ENCODE results near the gene SUGCT.

SUGCT gene

GRCh38 chr7:40675741-40676140, 540.9 kb downstream of the SUGCT start:
- no peak overlapping the region for H3K4me3 ChIP-seq (replicated peaks; ENCODE audit: low read depth, low read length)
- no peak for TF ChIP-seq CTCF (IDR thresholded peaks at IDR 0.05; ENCODE audit: low read depth, low read length, missing control alignments)

DNA sequence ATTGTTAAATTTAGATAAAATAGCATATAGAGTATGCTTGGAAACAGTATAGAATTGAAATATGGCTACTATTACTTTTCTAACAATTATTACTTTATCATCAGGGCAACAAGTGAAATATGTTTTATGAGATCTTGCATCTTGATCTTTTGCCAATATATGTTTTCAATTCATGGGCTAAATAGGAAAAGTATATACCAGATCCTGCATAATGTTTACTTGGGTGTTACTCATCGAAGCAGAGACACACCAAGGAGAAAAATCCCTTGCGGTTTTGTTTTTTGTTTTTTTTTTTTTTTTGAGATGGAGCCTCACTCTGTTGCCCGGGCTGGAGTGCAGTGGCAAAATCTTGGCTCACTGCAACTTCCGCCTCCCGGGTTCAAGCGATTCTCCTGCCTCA, 541.4 kb downstream of the SUGCT start:
- no peak for DNase-seq (ENCODE audit: extremely low read depth, low read depth)
- no peak for TF ChIP-seq CTCF (IDR thresholded peaks at IDR 0.05; ENCODE audit: low read depth, low read length, missing control alignments)

More at GRCh38 chr7:40675741-40676140, 540.9 kb downstream of the SUGCT start:
- no peak for DNase-seq (ENCODE audit: extremely low read depth, low read depth)

GRCh38 chr7:40680657-40681056, 545.9 kb downstream of the SUGCT start:
- no peak overlapping the region for H3K4me3 ChIP-seq (replicated peaks; ENCODE audit: low read depth, low read length)
- peak; percentile 36 for TF ChIP-seq CTCF (IDR thresholded peaks at IDR 0.05; ENCODE audit: low read depth, low read length, missing control alignments)
- DNase-seq (ENCODE audit: extremely low read depth, low read depth): no peak

More for the DNA sequence above, 541.4 kb downstream of the SUGCT start:
- H3K4me3 ChIP-seq (replicated peaks; ENCODE audit: low read depth, low read length): no peak overlapping the region

DNA sequence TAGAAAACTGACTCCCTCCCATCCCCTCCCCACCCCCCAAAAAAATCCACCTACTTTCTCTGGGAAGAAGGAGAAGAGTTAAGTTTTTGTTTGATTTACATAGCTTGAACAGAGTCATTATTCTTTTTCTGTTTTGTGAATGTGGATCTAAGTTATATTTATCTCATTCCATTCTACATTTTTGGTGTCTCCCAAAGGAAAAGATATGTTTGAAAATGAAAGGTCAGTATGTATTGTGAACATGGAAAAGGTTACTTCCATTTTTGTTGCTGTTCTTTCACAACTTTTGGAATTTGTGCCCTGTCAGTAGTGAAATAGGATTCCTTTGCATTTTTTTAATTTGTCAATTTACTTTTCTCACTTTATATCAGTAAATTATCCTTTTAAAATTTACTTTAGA, 547.9 kb downstream of the SUGCT start:
- TF ChIP-seq CTCF (IDR thresholded peaks at IDR 0.05; ENCODE audit: low read depth, low read length, missing control alignments): no peak
- DNase-seq (ENCODE audit: extremely low read depth, low read depth): no peak
- no peak overlapping the region for H3K4me3 ChIP-seq (replicated peaks; ENCODE audit: low read depth, low read length)

DNA sequence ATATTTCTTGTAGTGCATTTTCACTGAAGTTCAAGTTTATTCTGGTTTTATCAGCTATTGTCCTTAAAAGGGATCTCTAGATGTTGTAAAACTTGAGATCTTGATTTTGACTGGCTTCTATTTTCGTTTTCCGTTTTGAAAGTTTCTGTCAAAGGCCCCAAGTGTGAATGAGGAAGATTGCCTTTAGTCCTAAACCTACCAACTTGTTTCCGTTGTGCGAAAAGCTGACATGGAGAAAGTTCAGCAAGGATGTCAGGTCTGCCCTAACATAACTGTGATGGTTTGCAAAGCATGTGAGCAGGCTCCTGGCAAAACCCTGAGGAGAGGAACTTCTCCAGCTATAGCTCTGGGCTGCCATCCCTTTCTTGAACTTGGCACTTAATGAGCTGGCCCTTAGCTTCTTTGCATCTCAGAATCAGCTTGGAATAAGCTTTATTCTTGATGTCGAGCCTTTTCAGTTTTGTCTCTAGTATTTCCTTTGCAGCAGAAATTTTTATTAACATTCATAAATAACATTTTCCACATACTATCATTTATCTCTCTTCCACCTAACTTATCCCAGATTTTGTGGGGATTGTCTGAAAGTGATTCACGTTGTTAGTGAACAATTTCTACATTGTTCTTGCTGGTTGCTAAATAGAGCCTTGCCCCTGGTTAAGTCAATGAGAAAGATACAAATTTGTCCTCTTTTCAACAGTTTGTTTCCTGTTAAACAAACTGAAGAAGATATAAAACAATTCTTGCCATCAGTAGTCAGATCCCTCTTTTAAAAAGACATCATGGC, 559.4 kb downstream of the SUGCT start:
- no peak overlapping the region for H3K4me3 ChIP-seq (replicated peaks; ENCODE audit: low read depth, low read length)
- no peak for DNase-seq (ENCODE audit: extremely low read depth, low read depth)
- no peak for TF ChIP-seq CTCF (IDR thresholded peaks at IDR 0.05; ENCODE audit: low read depth, low read length, missing control alignments)

GRCh38 chr7:40694991-40695390, 560.2 kb downstream of the SUGCT start:
- H3K4me3 ChIP-seq (replicated peaks; ENCODE audit: low read depth, low read length): no peak overlapping the region
- no peak for TF ChIP-seq CTCF (IDR thresholded peaks at IDR 0.05; ENCODE audit: low read depth, low read length, missing control alignments)
- no peak for DNase-seq (ENCODE audit: extremely low read depth, low read depth)
